Brain microvascular endothelial cell (primary cell): ENCODE measurements around the gene TENT5C.

ENCODE experiments used
- DNase-seq: peaks from one replicate; pipeline ENCODE4 v3.0.0-alpha.2; 2020
- H3K27ac ChIP-seq: fragments of 250-450 bp; sonication (Bioruptor Pico); 2 replicates; pipeline ENCODE4 v1.5.1; 2020; ENCODE audit warnings: mild to moderate bottlenecking, moderate library complexity
- H3K27me3 ChIP-seq: fragments of 250-450 bp; sonication (Bioruptor Pico); replicated peaks from 2 replicates; pipeline ENCODE4 v1.5.1; 2020; ENCODE audit warnings: mild to moderate bottlenecking
- H3K36me3 ChIP-seq: fragments of 250-450 bp; sonication (Bioruptor Pico); replicated peaks from 2 replicates; pipeline ENCODE4 v1.5.1; 2020; ENCODE audit warnings: mild to moderate bottlenecking
- H3K4me3 ChIP-seq: 2 replicates; pipeline ENCODE4 v1.5.1; 2011; ENCODE audit warnings: low read depth, mild to moderate bottlenecking, control low read depth, low read length, moderate library complexity
- CTCF ChIP-seq: IDR thresholded peaks from 2 replicates; pipeline ENCODE4 v1.5.1; 2011; ENCODE audit warnings: low read depth, mild to moderate bottlenecking, moderate library complexity, low read length, control low read depth, inconsistent platforms; ENCODE audit errors: missing control alignments
- in situ Hi-C: cut with HindIII; loops from 2 replicates; pipeline ENCODE4 v1.10.0; 2017; ENCODE audit warnings: low sequenced_read_pairs, low pct_ligation_motif_present

The TENT5C gene

DNA sequence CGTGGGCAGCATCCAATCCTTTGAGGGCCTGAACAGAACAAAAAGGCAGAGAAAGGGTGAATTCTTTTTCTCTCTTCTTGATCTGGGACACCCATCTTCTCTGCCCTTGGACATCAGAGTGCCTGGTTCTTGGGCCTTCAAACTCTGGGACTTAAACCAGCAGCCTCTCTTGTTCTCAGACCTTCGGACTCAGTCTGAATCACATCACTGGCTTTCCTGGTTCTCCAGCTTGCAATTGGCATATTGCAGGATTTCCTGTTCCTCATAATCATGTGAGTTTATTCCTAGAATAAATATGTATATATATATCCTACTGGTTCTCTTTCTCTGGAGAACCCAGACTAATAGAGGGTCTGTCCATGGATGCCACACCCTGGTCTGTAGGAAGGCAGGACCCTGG is 16.3 kb upstream of the TENT5C start:
- no peak for DNase-seq
- in situ Hi-C loops: no loop called here
- Histone ChIP-seq H3K27me3 (no peaks in the 10 kb centered on the region), H3K4me3 (no peak overlapping the region), H3K27ac (no peak overlapping the region), H3K36me3 (no peaks in the 10 kb centered on the region)
- no peak for TF ChIP-seq CTCF

DNA sequence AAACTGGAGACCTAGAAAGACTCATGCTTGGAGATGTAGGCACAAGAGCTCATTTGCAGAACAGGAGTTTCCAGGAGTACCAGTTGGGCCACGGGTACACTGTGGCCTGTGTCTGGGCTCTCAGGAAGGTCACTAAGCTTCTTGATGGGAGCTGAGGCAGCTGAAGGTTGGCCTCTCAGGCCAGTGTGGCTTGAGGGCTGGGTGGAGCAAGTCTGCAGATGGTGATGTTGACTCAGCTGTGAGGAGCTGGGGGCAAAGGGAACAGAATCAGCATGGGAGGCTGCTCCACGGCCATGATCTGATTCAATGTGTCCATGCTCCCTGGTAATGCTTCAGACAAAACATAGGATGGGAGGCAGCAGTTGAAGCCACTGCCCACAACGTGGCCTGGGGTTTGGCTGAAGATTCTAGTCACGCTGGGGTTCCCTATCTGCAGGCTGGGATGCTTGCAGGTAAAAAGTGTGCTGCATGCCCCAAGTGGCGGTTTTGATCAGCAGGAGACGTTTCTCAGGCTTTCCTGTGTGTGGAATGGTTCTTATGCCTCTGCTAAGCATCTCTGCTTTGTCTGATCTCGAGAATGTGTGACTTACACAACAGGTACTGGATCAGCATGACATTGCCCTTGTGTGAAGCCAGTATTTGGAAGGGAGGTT is 15.4 kb upstream of the TENT5C start:
- Histone ChIP-seq H3K27me3 (no peaks in the 10 kb centered on the region), H3K36me3 (no peaks in the 10 kb centered on the region), H3K4me3 (no peak overlapping the region), H3K27ac (no peak overlapping the region)
- no peak for TF ChIP-seq CTCF
- in situ Hi-C loops: no loop called here
- no peak for DNase-seq

DNA sequence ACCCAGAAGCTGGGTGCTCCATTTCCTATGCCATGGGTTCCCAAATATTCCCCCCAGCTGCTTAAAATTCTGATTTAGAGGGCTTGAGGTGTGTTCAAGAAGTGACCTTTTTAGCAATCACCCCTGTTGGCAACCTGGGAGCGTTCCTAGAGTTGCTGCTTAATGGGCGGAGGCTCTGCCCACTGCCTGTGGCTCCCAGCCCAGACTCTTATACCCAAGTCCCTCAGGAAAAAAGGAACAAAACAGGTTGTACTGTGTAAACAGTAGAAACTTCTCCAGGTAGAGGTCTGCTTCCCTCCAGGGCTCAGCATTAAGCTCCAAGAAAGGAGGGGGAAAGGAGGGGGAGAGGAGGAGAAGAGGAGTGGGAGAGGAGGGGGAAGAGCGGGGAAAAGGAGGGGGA is 14.6 kb upstream of the TENT5C start:
- no peaks in the 10 kb centered on the region for H3K27me3 ChIP-seq
- H3K27ac ChIP-seq: no peak overlapping the region
- no peak for DNase-seq

GRCh38 chr1:117592155-117592554 is 13.7 kb upstream of the TENT5C start:
- TF ChIP-seq CTCF: no peak
- H3K4me3 ChIP-seq: no peak overlapping the region
- in situ Hi-C loops: no loop called here
- no peak overlapping the region for H3K27ac ChIP-seq
- DNase-seq: no peak
- no peaks in the 10 kb centered on the region for H3K36me3 ChIP-seq
- H3K27me3 ChIP-seq: no peaks in the 10 kb centered on the region

More for the DNA sequence above, 14.6 kb upstream of the TENT5C start:
- Histone ChIP-seq H3K4me3 (no peak overlapping the region), H3K36me3 (no peaks in the 10 kb centered on the region)
- TF ChIP-seq CTCF: no peak
- in situ Hi-C loops: no loop called here

- no peak for TF ChIP-seq CTCF
- H3K4me3 ChIP-seq: no peak overlapping the region
- H3K27ac ChIP-seq: no peak overlapping the region
- no peaks in the 10 kb centered on the region for H3K36me3 ChIP-seq
- DNase-seq: no peak
- no peaks in the 10 kb centered on the region for H3K27me3 ChIP-seq
- in situ Hi-C loops: no loop called here
Observed at GRCh38 chr1:117594261-117594990, 11.4 kb upstream of the TENT5C start.
